ENCODE results near the gene SYNE4.

Gene SYNE4

DNA sequence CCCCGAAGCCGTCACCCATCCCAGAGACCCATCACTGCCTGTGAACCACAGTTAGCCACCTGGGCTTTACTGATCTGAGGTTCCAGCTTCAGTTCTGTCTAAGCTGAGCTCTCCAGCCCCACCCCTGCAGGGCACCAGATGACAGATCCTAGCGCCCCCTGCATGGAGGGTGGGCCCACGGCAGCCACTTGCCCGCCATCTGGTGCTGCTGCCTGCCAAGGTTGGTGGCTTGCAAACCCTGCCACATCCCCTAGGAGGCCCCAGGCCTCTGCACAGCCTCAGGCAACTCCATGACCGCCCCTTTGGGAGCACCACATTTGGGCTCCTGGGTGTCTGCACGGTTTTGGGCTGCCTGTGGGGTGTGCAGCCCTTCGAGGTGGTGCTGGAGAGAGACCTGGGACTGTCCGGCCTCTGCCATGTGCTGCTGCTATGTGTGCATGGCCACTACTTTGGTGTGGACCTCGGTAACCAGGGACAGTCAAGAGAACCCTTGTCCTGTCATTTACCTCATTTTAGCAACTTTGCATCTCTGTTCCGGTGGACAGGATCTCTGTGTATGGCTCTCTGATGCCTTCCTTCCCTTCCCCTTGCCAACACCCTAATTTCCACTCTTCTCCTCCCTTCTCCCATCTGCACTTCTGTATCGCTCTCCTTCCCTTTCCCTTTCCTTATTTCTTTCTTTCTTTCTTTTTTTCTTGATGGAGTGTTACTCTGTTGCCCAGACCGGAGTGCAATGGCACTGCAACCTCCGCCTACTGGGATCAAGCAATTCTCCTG is 31.0 kb downstream of the SYNE4 start:
- no peak overlapping the region for H3K4me3 ChIP-seq (replicated peaks; ENCODE audit: low read depth, low read length)
- TF ChIP-seq, protein P1, sequence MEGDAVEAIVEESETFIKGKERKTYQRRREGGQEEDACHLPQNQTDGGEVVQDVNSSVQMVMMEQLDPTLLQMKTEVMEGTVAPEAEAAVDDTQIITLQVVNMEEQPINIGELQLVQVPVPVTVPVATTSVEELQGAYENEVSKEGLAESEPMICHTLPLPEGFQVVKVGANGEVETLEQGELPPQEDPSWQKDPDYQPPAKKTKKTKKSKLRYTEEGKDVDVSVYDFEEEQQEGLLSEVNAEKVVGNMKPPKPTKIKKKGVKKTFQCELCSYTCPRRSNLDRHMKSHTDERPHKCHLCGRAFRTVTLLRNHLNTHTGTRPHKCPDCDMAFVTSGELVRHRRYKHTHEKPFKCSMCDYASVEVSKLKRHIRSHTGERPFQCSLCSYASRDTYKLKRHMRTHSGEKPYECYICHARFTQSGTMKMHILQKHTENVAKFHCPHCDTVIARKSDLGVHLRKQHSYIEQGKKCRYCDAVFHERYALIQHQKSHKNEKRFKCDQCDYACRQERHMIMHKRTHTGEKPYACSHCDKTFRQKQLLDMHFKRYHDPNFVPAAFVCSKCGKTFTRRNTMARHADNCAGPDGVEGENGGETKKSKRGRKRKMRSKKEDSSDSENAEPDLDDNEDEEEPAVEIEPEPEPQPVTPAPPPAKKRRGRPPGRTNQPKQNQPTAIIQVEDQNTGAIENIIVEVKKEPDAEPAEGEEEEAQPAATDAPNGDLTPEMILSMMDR (IDR thresholded peaks at IDR 0.05; ENCODE audit: low read depth, low read length, missing control alignments): no peak
- DNase-seq (ENCODE audit: extremely low read depth, low read depth): no peak

DNA sequence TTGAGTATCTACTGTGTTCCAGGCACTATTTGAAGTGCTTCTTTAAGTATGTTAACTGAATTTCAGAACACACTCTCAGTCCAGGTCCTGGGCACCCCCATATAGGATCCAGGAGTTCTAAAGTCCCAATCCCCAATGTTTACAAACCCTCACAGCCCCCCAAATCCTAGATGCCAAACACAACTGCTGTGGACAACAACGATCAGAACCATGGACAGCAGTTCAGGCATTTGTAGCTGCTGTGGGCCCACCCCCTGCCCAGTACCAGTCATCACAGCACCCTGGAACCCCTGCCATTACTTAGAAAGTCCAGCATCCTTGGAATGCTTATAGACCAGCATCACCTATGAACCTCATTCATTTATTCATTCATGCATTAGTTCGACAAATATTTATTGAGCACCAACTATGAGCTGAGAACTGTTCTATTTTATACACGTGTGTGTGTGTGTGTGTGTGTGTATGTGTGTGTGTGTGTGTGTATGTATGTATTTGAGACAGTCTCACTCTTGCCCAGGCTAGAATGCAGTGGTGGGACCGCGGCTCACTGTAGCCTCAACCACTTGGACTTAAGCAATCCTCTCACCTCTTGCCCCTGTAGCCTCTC is 32.9 kb downstream of the SYNE4 start:
- DNase-seq (ENCODE audit: extremely low read depth, low read depth): no peak
- TF ChIP-seq, protein P1 (IDR thresholded peaks at IDR 0.05; ENCODE audit: low read depth, low read length, missing control alignments): no peak
- no peak overlapping the region for H3K4me3 ChIP-seq (replicated peaks; ENCODE audit: low read depth, low read length)

DNA sequence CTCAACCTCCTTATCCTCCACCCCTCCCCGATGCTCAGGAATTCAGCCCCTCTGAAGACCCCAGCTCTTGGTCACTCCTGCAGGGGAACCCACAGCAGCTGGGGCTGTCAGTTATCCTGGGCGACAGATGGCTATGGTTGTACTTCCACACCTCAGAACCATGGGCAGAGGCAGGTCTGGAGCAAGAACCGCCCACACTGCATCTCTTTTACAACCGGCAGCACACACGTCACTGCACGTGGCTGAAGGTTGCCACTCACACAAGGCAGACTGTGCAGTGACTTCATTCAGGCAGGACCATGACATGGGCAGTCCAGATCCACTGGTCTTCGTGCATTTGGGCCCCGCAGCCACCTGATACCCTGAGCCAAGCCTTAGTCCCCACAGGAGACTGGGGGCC is 35.1 kb downstream of the SYNE4 start:
- H3K4me3 ChIP-seq (replicated peaks; ENCODE audit: low read depth, low read length): no peak overlapping the region
- no peak for DNase-seq (ENCODE audit: extremely low read depth, low read depth)
- TF ChIP-seq, protein P1 (IDR thresholded peaks at IDR 0.05; ENCODE audit: low read depth, low read length, missing control alignments): no peak

DNA sequence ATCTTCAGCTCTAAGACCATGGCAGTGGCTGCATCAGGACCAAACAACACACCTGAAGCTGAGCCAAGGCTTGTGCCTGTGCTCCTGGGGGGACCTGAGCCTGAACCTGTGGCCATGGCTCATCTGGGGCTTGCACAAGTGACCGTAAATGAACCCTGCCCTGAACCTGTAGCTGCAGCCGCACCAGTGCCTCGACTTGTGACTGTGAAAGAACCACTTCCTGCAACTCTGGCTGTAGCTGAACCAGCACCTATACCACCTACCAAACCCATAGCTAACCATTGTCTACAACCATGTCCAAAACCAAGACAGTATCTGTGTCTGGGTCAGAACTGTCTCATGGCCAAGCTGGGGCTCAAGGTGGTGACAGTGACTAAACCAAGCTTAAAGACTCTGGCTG is 41.8 kb downstream of the SYNE4 start:
- H3K4me3 ChIP-seq (replicated peaks; ENCODE audit: low read depth, low read length): no peak overlapping the region
- TF ChIP-seq, protein P1 (IDR thresholded peaks at IDR 0.05; ENCODE audit: low read depth, low read length, missing control alignments): no peak
- no peak for DNase-seq (ENCODE audit: extremely low read depth, low read depth)

DNA sequence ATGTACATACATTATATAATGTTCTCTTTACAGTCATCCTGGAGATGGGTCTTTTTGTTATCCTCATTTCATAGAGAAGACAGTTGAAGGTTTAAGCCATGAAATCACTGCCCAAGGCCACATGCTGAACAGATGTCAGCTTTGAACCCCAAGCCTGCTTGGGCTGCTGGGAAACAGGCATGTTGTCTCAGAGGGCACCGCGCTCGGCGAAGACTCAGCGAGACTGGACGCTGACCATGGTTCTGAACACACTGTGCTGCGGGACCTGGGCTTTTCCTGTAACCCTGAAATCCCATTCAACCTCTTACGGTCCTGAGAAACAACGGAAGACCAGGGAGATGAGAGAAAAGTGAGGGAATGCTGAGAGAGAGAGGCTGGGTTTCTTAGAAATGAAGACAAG is 45.1 kb downstream of the SYNE4 start:
- TF ChIP-seq, protein P1 (IDR thresholded peaks at IDR 0.05; ENCODE audit: low read depth, low read length, missing control alignments): no peak
- no peak overlapping the region for H3K4me3 ChIP-seq (replicated peaks; ENCODE audit: low read depth, low read length)
- DNase-seq (ENCODE audit: extremely low read depth, low read depth): peak; percentile 62

DNA sequence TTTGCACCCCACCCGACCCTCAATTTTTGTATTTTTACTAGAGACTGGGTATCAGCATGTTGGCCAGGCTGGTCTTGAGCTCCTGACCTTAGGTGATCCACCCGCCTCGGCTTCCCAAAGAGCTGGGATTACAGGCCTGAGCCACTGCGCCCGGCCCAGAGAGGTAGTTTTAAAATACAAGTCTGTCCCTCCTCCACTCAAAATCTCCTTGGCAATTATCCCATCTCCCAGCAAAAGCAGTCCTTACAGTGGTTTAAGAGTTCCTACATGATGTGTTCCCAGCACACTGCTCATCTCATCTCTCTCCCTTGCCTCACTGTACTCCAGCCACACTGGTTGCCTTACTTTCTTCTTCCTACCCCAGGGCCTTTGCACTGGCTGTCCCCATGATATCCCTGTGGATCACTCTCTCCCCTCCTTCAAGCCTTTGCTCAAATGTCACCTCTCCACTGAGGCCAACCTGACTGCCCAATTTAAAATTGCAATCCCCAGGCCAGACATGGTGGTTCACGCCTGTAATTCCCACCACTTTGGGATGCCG is 48.1 kb downstream of the SYNE4 start:
- TF ChIP-seq, protein P1 (IDR thresholded peaks at IDR 0.05; ENCODE audit: low read depth, low read length, missing control alignments): no peak
- no peak for DNase-seq (ENCODE audit: extremely low read depth, low read depth)
- H3K4me3 ChIP-seq (replicated peaks; ENCODE audit: low read depth, low read length): no peak overlapping the region
